ENCODE data around the gene DNLZ.

DNA sequence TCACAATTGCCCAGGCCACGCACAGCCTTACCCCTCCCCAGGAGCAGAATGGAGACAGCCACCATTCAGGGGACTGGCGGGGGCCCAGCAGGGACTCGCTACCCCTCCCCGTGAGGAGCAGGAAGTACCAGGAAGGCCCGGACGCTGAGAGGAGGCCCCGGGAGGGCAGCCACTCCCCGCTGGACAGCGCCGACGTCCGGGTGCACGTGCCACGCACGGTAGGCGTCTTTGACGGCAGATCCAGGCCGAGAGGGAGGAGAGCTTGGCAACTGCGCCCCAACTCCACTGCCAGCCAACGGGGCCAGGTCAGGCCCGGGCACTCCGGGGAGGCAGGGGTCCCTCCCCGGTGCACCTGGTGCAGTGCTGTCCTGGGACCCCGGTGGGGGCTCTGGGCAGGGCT, 14.0 kb downstream of the DNLZ start:
- TF ChIP-seq SMC3 (IDR thresholded peaks at IDR 0.05; ENCODE audit: low read depth, low read length) (no peak), RAD21 (IDR thresholded peaks at IDR 0.05; ENCODE audit: low read length) (no peak), RFX5 (IDR thresholded peaks at IDR 0.05; ENCODE audit: low read depth, low read length) (no peak), RCOR1 (IDR thresholded peaks at IDR 0.05; ENCODE audit: insufficient replicate concordance, low read length) (no peak), POLR2A (IDR thresholded peaks at IDR 0.05; ENCODE audit: low read depth, low read length) (no peak), MAFK (IDR thresholded peaks at IDR 0.05; ENCODE audit: low read depth, low read length) (no peak), CEBPB (IDR thresholded peaks at IDR 0.05; ENCODE audit: low read depth, low read length) (no peak), BHLHE40 (IDR thresholded peaks at IDR 0.05; ENCODE audit: low read depth, low read length) (no peak), FOS (IDR thresholded peaks at IDR 0.05; ENCODE audit: low read depth, low read length) (no peak), MXI1 (IDR thresholded peaks at IDR 0.05; ENCODE audit: borderline replicate concordance, low read depth, low read length) (no peak)
- TF ChIP-seq, protein P1, sequence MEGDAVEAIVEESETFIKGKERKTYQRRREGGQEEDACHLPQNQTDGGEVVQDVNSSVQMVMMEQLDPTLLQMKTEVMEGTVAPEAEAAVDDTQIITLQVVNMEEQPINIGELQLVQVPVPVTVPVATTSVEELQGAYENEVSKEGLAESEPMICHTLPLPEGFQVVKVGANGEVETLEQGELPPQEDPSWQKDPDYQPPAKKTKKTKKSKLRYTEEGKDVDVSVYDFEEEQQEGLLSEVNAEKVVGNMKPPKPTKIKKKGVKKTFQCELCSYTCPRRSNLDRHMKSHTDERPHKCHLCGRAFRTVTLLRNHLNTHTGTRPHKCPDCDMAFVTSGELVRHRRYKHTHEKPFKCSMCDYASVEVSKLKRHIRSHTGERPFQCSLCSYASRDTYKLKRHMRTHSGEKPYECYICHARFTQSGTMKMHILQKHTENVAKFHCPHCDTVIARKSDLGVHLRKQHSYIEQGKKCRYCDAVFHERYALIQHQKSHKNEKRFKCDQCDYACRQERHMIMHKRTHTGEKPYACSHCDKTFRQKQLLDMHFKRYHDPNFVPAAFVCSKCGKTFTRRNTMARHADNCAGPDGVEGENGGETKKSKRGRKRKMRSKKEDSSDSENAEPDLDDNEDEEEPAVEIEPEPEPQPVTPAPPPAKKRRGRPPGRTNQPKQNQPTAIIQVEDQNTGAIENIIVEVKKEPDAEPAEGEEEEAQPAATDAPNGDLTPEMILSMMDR (conservative IDR thresholded peaks at IDR 0.05; ENCODE audit: low read depth, low read length) = no peak
- TF ChIP-seq, protein P2, sequence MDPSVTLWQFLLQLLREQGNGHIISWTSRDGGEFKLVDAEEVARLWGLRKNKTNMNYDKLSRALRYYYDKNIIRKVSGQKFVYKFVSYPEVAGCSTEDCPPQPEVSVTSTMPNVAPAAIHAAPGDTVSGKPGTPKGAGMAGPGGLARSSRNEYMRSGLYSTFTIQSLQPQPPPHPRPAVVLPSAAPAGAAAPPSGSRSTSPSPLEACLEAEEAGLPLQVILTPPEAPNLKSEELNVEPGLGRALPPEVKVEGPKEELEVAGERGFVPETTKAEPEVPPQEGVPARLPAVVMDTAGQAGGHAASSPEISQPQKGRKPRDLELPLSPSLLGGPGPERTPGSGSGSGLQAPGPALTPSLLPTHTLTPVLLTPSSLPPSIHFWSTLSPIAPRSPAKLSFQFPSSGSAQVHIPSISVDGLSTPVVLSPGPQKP (IDR thresholded peaks at IDR 0.05; ENCODE audit: borderline replicate concordance, low read depth, low read length) = no peak
- TF ChIP-seq, protein P3, sequence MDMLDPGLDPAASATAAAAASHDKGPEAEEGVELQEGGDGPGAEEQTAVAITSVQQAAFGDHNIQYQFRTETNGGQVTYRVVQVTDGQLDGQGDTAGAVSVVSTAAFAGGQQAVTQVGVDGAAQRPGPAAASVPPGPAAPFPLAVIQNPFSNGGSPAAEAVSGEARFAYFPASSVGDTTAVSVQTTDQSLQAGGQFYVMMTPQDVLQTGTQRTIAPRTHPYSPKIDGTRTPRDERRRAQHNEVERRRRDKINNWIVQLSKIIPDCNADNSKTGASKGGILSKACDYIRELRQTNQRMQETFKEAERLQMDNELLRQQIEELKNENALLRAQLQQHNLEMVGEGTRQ (IDR thresholded peaks at IDR 0.05; ENCODE audit: low read depth, low read length) = no peak
